AG04450 (cell line): Measurements from ENCODE around the gene PLCE1. TPM values are rescaled to one million over a fixed set of nuclear protein-coding genes. Genes with fewer than 3 reads are reported as not detected.

Experiments used
- CTCF ChIA-PET: fragments of 300-600, 350-600 bp; formaldehyde crosslinking; extraction: SDS; loops from one replicate; lab custom pipeline; 2022; ENCODE audit warnings: antibody characterized with exemption, inconsistent platforms; lab: Charles Lee
- POLR2A ChIA-PET: fragments of 350-600 bp; formaldehyde crosslinking; extraction: SDS; loops from one replicate; lab custom pipeline; 2021; ENCODE audit warnings: antibody characterized with exemption, inconsistent platforms; lab: Yijun Ruan, JAX
- DNase-seq: peaks from one replicate; pipeline ENCODE4 v3.0.0-alpha.2; 2011; ENCODE audit warnings: low read depth, low spot score
- H3K27ac ChIP-seq: one replicate; pipeline ENCODE4 v1.5.1; 2012; ENCODE audit warnings: low read depth, low read length, control low read depth
- H3K27me3 ChIP-seq: one replicate; pipeline ENCODE4 v1.6.0; 2012; ENCODE audit warnings: low read length; ENCODE audit not compliant: control insufficient read depth, insufficient read depth
- H3K4me3 ChIP-seq: 2 replicates; pipeline ENCODE4 v1.5.1; 2011; ENCODE audit warnings: mild to moderate bottlenecking, low read depth, low read length, control low read depth
- H3K9me3 ChIP-seq: 2 replicates; pipeline ENCODE4 v1.5.1; 2012; ENCODE audit warnings: low read length; ENCODE audit not compliant: control insufficient read depth, insufficient read depth
- polyA plus RNA-seq: library from polyadenylated mRNA; depleted of rRNA; stranded (reverse); fragments of >200 nt; gene quantifications from 2 replicates; pipeline ENCODE4 v1.2.3, GENCODE V29; 2011; rRNA removed
- TF ChIP-seq, protein P1 (sequence below): IDR thresholded peaks from 2 replicates; pipeline ENCODE4 v1.5.1; 2011; ENCODE audit warnings: low read depth, low read length, control low read depth, inconsistent platforms

The PLCE1 gene
- polyA plus RNA-seq, 1 experiment = 2.2 TPM

DNA sequence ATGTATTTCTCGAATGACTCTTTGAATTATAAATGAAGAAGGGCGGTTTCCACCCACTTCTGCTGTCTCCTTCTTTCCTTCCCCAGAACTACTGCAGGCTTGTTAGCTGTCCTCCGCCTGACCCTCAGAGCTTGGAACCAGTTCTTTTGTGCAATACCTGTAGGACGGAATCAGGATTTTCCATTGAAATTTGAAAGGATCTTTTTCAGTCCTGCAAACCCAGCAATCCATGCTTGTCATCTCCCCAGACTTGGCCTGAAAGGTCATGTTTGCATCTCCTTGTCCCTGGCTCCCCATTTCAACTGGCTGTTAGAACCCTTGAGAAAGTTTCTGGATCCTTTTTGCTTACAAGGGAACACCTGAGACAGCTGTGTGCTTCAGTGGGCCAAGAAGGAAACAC, 47.5 kb downstream of the PLCE1 start:
- Histone ChIP-seq H3K9me3 (no peaks in the 10 kb centered on the region), H3K4me3 (no peak overlapping the region), H3K27ac (no peak overlapping the region), H3K27me3 (no peaks in the 10 kb centered on the region)
- CTCF ChIA-PET = interaction anchor here (1.3 to 1.8 kb wide), 2 partner anchors 35 to 279 kb away, joined by 4 read pairs; no protein-coding TSS in a partner anchor
- DNase-seq = no peak
- TF ChIP-seq, protein P1, sequence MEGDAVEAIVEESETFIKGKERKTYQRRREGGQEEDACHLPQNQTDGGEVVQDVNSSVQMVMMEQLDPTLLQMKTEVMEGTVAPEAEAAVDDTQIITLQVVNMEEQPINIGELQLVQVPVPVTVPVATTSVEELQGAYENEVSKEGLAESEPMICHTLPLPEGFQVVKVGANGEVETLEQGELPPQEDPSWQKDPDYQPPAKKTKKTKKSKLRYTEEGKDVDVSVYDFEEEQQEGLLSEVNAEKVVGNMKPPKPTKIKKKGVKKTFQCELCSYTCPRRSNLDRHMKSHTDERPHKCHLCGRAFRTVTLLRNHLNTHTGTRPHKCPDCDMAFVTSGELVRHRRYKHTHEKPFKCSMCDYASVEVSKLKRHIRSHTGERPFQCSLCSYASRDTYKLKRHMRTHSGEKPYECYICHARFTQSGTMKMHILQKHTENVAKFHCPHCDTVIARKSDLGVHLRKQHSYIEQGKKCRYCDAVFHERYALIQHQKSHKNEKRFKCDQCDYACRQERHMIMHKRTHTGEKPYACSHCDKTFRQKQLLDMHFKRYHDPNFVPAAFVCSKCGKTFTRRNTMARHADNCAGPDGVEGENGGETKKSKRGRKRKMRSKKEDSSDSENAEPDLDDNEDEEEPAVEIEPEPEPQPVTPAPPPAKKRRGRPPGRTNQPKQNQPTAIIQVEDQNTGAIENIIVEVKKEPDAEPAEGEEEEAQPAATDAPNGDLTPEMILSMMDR = no peak
- POLR2A ChIA-PET = no interaction called here

DNA sequence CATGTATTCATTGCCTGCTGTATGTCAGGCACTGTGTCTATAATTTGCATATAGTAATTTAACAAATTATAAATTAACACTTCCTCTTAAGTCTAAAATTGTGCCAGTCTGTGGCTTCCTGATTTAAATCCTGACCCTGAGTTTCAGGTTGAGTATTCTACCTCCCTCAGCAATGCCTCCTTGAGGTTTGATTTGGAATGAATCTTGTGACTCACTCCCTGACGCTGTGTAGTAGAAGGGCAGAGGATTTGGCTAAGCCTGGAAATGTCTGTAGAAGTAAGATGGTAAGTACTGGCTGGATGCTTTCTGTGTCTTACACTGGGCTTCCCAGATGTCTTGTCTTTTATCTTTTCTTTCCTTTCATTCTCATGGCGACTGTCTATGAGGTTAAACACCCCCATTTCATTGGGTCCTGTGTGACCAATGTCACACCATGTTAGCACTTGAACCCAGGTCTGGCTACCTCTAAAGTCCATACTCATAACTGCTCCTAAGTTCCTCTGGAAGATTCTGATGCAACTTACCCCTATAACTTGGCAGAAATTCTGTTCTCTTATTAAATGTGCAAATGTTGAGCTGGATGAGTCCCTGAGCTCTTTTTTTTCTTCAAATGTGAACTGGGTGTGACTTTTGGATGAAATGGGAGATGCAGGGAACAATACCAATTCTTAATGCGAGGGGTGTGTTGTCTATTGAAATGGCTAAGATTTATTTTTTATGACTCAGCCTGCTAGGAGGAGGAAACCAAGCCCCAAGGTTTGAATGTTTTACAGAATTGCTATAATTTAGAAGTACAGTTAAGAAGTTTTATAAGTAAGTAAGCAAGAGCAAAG, 48.5 kb downstream of the PLCE1 start:
- H3K27me3 ChIP-seq = no peaks in the 10 kb centered on the region
- POLR2A ChIA-PET = no interaction called here

DNA sequence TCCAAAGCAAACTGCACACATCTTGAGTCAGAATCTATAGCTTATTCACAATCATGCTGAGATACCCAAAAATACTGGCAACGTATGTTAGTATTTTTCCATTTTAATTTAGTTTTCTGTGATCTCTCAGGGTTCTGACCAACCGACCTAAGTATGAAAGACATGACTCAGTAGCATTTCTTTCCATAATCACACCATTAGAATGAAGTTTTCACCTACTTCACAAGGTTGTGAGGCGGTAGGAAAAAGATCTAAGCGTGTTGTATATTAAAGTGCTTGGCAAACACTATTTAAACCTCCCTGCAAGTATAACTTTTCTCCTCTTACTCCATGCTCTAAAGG, 49.1 kb downstream of the PLCE1 start:
- Histone ChIP-seq H3K27ac (no peak overlapping the region), H3K4me3 (no peak overlapping the region), H3K9me3 (no peaks in the 10 kb centered on the region), H3K27me3 (no peaks in the 10 kb centered on the region)
- DNase-seq = no peak
- CTCF ChIA-PET = interaction anchor here (1.0 kb wide), 1 partner anchor 277 kb away, joined by 4 read pairs; no protein-coding TSS in a partner anchor
- TF ChIP-seq, protein P1 = no peak
- POLR2A ChIA-PET = no interaction called here

More for the DNA sequence above, 48.5 kb downstream of the PLCE1 start:
- H3K9me3 ChIP-seq = no peaks in the 10 kb centered on the region
- DNase-seq = peak; percentile 18
- CTCF ChIA-PET = interaction anchor here (1.0 kb wide), 1 partner anchor 277 kb away, joined by 4 read pairs; no protein-coding TSS in a partner anchor
- H3K4me3 ChIP-seq = no peak overlapping the region
- TF ChIP-seq, protein P1 = peak; percentile 45
- H3K27ac ChIP-seq = no peak overlapping the region

Other genes starting within 250 kb of the PLCE1 start
- not detected in 2 replicates for gene LGI1, start 236.0 kb upstream of the PLCE1 start, polyA plus RNA-seq
- gene SLC35G1, start 100.0 kb upstream of the PLCE1 start, polyA plus RNA-seq = 6.7 and 7.0 TPM in 2 replicates